HTERT RPE-1 (cell line): Measurements from ENCODE around the gene SOX5.

ENCODE experiments used
- in situ Hi-C: fragments of 300-500 bp; cut with MboI; formaldehyde crosslinking; loops from 4 replicates; pipeline ENCODE4 v1.14.3; 2020; ENCODE audit warnings: low sequenced_read_pairs

The SOX5 gene

GRCh38 chr12:23631786-23632377, 317.6 kb downstream of the SOX5 start:
- in situ Hi-C loops, result no loop called here

- in situ Hi-C loops, result no loop called here
Observed at GRCh38 chr12:23630524-23630923, 318.9 kb downstream of the SOX5 start.

- in situ Hi-C loops, result no loop called here
Observed at GRCh38 chr12:23628806-23629205, 320.7 kb downstream of the SOX5 start.

GRCh38 chr12:23626791-23627190, 322.7 kb downstream of the SOX5 start:
- in situ Hi-C loops, result no loop called here

GRCh38 chr12:23621900-23622299, 327.6 kb downstream of the SOX5 start:
- in situ Hi-C loops, result no loop called here

- in situ Hi-C loops, result no loop called here
Observed at GRCh38 chr12:23618718-23619117, 330.8 kb downstream of the SOX5 start.

- in situ Hi-C loops, result no loop called here
Observed at GRCh38 chr12:23617749-23618148, 331.7 kb downstream of the SOX5 start.

GRCh38 chr12:23614280-23614679, 335.2 kb downstream of the SOX5 start:
- in situ Hi-C loops, result no loop called here

- in situ Hi-C loops, result no loop called here
Observed at GRCh38 chr12:23611320-23611719, 338.1 kb downstream of the SOX5 start.

- in situ Hi-C loops, result no loop called here
Observed at GRCh38 chr12:23600919-23601318, 348.6 kb downstream of the SOX5 start.

GRCh38 chr12:23596568-23596967, 352.9 kb downstream of the SOX5 start:
- in situ Hi-C loops, result no loop called here

- in situ Hi-C loops, result no loop called here
Observed at GRCh38 chr12:23587833-23588559, 361.5 kb downstream of the SOX5 start.

GRCh38 chr12:23585782-23586163, 363.7 kb downstream of the SOX5 start:
- in situ Hi-C loops, result no loop called here

- in situ Hi-C loops, result no loop called here
Observed at GRCh38 chr12:23585156-23585781, 364.2 kb downstream of the SOX5 start.

- in situ Hi-C loops, result no loop called here
Observed at GRCh38 chr12:23581913-23582312, 367.6 kb downstream of the SOX5 start.

GRCh38 chr12:23579257-23579656, 370.2 kb downstream of the SOX5 start:
- in situ Hi-C loops, result no loop called here

- in situ Hi-C loops, result no loop called here
Observed at GRCh38 chr12:23576372-23576771, 373.1 kb downstream of the SOX5 start.

GRCh38 chr12:23569356-23569755, 380.1 kb downstream of the SOX5 start:
- in situ Hi-C loops, result no loop called here

GRCh38 chr12:23566133-23566532, 383.3 kb downstream of the SOX5 start:
- in situ Hi-C loops, result no loop called here

GRCh38 chr12:23564451-23565152, 384.9 kb downstream of the SOX5 start:
- in situ Hi-C loops, result no loop called here
